LNCaP clone FGC (cell line): ENCODE data around the gene TGDS.

ENCODE experiments used
- DNase-seq: peaks from one replicate; pipeline ENCODE4 v3.0.0-alpha.2; 2011; ENCODE audit warnings: low read depth
- H3K4me3 ChIP-seq: 2 replicates; pipeline ENCODE4 v1.5.1; 2011; ENCODE audit warnings: mild to moderate bottlenecking, low read depth, low read length, control low read depth
- CTCF ChIP-seq: IDR thresholded peaks from 2 replicates; pipeline ENCODE4 v1.5.1; 2012; ENCODE audit warnings: mild to moderate bottlenecking; ENCODE audit not compliant: control insufficient read depth, insufficient read depth; ENCODE audit errors: extremely low read depth

TGDS gene

DNA sequence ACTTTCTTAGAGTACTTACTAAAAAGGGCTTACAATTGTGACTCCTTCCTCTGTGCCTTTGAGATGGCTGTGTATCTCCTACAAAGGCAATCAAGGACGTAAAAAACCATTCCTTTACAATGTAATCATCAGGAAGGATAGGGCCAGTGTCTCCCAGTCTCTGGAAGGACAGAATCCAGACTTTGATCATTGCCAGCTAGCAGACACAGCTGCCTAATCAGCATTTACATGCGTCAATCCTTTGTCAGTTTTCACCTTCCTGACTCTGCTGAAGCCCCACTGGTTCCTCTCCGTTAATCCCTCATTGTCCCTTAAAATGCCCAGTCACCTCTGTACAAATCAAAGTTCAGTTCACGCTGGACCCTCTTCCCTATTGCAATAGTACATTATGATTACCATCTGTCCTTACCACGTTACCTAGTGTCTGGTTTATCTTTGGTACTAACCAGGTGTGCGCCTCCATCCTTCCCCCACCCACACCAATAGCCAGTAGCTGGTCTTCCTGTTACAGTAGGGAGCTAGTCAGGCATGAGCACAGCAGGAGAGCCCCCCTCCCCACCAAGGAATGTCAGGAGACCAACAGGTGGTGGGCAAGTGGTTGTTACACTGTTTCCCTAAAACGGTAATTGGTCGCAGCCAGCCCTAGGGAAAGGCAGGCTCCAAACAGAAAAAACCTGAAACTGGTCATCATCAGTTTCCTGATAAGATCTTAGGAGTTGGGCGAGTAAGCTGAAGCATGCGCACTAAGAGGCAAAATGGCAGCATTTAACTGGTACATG lies 49.7 kb downstream of the TGDS start:
- DNase-seq = no peak
- no peak for TF ChIP-seq CTCF
- no peak overlapping the region for H3K4me3 ChIP-seq

- no peak for TF ChIP-seq CTCF
- no peak for DNase-seq
- H3K4me3 ChIP-seq = no peak overlapping the region
Measured at GRCh38 chr13:94544922-94545321, 51.0 kb downstream of the TGDS start.

GRCh38 chr13:94542917-94543316 lies 53.0 kb downstream of the TGDS start:
- DNase-seq = no peak
- no peak overlapping the region for H3K4me3 ChIP-seq
- TF ChIP-seq CTCF = no peak

- TF ChIP-seq CTCF = no peak
- no peak overlapping the region for H3K4me3 ChIP-seq
- no peak for DNase-seq
Measured at GRCh38 chr13:94537740-94538630, 58.0 kb downstream of the TGDS start.

- no peak for DNase-seq
- TF ChIP-seq CTCF = no peak
Measured at GRCh38 chr13:94535775-94536174, 60.2 kb downstream of the TGDS start.

DNA sequence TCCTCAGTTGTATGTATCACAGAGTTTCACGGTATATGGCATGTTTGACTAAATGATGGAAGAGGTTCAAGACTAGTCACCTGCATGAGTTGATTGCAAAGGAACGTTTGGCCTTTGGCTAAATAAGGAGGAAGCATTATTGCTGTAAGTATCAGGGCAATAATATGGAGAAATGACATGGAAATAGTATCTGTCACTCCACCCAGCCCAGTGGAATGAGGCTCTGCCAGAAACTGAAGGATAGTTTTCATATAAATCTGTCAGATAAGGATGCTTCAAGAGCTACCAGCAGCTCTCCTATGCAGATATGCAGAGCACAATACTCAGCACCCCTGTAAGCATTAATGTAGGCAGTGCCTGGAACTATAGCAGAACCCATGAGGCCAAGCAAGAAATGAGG lies 60.7 kb downstream of the TGDS start:
- TF ChIP-seq CTCF = no peak
- no peak overlapping the region for H3K4me3 ChIP-seq
- no peak for DNase-seq

More at GRCh38 chr13:94535775-94536174, 60.2 kb downstream of the TGDS start:
- no peak overlapping the region for H3K4me3 ChIP-seq
